Medulla oblongata (tissue), 1 donor: ENCODE results near the gene LRRC27.
A peak's percentile ranks its signal among the peaks of the same experiment; 100 is the strongest.

Source experiments
- DNase-seq: peaks from one replicate; pipeline ENCODE4 v3.0.0-alpha.2; 2015; ENCODE audit errors: extremely low spot score

Gene LRRC27

DNA sequence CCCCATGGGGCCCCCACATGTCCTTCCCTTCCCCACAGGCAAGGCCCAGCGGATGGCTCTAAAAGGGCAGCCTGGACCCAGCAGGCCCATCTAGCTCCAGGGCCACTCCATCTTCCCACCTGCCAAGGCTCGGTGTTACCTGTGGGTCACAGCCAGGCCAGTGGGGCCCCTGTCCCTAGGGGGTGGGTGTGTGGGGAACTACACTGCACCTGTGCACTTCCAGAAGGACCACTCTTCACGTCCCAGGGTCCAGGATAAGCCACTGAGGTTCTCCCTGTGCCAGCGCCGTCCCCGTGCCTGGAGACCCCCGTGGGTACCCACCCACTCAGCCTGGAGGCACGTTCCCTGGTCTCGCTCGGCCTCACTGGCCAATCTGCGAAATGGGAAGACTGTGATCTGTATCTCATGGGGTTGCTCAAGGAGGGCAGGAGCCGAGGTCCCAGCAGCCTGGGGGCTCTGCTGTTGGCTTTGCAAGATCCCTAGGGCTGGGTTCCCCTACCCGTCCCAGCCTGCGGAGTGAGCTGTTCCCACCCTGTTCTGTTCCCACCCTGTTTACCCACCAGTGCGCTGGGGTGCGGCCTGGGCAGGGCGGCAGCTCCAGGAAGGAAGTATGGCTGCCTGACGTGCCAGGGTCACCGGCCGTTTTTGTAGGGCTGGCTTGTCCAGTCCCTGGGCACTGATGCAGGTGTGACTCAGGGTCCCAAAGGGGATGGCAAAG lies 69.6 kb downstream of the LRRC27 start:
- no peak for DNase-seq

DNA sequence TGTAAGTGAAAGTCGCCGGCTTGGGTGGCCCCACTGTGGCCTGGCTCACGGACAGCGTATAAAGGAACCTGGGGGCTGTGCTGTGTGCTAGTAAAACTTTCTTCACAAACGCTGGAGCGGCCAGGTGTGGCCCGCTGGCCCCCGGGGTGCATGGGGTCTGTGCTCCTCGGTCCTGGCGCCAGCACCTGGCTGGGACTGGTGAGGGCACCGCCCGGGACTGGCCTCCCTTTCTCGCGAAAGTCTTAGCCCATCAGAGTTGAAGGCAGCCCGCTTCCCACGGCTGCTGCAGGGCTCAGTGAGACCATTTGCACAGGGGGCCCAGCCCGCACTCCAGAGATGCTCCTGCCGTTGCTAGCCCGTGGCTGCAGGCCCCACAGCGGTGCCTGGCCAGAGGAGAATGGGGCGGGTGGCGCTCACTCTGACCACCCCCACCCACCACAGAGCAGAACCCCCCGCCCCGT lies 70.8 kb downstream of the LRRC27 start:
- DNase-seq = no peak

DNA sequence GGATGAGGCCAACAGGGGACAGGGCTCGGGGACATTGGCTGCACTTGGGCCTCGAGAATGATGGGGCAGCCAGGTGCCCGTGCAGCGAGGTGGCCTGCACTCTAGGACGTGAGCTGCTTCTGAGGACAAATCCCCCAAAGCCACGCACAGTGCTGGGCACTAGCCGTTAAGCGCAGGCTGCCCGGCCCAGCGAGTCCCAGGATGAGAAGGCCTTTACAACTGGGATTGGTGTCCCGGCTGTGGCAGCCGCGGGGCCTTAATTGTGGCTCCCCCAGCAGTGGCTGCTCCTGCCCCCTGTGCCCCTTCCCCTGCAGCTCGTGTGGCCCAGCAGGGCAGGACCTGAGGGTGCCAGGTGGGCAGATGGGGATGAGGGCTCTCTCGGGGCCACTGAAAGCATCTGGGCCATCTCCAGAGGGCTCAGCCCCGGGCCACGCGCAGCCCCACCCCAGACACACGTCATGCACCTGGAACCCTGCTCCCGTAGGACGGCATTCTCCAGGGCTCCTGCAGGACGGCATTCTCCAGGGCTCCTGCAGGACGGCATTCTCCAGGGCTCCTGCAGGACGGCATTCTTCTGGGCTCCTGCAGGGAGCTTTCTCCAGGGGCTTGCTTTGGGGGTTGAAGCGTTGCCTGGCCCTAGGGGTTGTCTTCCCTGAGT lies 71.6 kb downstream of the LRRC27 start:
- no peak for DNase-seq

DNA sequence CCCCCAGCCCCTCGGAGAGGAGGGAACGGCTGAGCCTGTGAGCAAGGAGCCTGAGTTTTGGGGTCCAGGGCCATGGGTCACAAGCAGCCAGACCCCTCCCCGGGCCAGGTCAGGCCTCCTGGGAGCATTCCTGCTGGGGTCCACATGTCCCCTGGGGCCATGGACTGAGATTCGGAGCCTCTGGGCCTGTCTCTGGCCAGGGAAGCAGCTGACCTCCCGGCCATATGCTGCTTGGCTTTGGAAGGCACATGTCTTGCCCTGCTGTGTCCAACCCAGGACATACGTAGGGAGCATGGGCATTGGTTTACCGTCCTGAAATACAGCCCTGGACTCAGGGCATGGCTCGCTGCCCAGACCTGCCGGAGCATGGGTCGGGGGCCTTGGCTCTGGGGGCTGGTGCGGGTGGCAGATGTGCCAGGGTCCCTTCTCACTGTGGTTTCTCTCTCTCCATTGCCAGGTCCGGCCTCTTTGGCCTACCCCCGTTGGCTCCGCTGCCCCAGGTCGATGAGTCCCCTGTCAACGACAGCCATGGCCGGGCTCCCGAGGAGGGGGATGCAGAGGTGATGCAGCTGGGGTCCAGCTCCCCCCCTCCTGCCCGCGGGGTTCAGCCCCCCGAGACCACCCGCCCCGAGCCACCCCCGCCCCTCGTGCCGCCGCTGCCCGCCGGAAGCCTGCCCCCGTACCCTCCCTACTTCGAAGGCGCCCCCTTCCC lies 72.3 kb downstream of the LRRC27 start:
- no peak for DNase-seq

DNA sequence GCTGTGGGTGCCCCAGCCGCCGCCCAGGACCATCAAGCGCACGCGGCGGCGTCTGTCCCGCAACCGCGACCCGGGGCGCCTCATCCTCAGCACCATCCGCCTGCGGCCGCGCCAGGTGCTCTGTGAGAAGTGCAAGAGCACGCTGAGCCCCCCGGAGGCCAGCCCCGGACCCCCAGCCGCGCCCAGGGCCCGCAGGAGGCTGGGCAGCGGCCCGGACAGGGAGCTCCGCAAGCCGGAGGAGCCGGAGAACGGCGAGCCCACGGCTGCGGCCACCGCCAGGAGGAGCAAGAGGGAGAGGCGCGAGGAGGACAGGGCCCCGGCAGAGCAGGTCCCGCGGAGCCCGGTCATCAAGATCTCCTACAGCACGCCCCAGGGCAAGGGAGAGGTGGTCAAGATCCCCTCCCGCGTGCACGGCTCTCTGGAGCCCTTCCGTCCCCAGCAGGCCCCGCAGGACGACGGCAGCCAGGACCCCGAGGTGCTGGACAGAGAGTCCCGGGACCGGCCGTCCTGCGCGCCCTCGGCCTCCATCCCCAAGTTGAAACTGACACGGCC lies 73.0 kb downstream of the LRRC27 start:
- DNase-seq = no peak

DNA sequence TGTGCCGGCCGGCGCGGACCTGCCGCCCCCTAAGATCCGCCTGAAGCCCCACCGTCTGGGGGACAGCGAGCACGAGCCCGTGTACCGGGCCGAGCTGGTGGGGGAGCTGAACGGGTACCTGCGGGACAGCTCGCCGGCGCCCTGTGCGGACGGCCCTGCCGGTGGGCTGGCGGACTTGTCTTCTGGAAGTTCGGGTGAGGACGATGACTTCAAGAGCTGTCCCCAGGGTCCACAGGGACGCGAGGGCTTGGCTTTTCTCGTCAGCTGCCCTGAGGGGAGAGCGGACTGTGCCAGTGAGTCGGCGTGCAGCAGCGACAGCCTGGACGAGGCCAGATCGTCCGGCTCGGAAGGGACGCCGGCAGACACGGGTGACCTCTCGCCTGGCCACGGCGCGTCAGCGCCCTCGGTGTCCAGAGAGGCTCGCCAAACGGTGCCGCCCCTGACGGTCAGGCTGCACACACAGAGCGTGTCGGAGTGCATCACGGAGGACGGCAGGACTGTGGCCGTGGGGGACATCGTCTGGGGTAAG lies 73.5 kb downstream of the LRRC27 start:
- no peak for DNase-seq

DNA sequence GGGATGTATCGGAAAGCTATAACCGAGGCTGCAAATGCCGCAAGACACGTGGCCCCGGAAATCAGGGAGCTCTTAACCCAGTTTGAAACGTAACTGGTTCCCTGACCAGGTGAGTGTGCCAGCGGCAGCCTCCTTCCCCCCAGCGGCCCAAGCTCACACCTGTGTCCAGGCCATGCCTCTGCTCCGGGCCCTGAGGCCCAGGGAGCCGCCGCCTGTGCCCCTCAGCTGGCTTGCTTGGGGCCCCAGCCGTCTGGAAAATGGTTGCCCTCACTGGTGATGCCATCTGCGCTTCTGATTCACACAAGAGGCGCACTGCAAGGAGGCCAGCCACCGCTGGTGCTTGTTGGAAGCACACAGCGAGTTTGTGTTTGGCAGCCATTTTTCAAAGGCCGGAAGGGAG lies 74.2 kb downstream of the LRRC27 start:
- no peak for DNase-seq

DNA sequence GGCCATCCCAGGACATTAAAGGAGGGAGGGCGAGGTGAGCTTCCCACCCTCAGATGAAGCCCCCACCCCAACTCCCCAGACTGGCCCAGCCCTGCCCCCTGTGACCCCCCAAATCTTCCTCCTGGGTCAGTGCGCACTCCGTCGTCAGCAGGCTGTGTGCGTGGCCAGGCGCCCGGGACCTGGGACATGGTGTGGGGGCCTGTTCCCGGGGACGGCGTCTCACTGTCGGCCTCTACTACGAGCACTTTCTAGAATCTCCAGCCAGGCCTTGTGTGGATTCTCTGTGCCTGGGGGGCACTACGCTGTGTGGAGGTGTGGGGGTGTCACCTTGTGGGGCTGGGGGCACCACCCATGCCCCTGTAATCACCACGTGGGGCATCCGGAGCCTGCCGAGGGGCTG lies 74.8 kb downstream of the LRRC27 start:
- DNase-seq = no peak

DNA sequence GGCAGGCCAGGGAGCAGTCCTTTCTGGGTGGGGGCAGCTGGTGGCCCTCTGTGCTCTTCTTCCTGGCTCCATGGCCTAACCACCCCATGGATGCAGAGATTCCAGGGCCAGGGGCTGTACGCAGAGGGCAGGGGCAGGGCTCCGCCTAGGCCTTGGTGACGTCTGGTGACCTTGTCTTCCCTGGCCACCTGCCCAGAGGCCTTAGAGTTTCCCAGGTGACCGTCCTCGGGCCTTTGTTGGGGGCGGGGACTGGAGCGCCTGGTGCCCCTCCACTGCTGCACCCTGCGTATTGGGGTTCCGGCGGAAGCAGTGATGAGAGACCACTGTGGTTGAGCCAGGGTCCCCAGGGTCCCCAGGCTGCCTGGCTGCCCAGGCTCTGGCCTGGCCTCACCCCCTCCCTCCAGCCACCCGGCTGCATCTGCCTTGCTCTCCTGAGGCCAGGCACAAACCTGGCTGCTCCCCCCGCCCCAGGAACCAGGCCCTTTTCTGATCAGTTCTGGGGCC lies 75.3 kb downstream of the LRRC27 start:
- no peak for DNase-seq

DNA sequence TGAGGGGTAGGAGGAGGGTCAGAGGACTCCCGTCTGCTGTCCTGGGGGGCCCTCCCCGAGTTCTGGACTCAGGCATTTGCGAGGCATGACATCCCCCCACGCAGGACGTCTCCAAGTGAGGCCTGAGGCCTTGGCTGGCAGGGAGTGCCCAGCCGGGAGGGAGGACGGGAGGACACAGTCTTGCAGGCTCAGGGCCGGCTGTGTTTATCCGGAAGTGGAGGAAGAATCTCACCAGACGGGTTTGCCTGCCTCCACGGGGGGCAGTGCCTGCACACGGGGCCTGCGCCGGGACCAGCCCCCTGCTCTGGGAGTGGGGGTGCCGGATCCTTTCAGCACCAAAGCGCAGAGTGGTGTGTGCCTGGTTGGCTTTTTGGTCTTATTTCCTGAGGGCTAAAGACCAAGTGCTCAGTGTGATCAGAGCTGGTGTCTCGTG lies 75.9 kb downstream of the LRRC27 start:
- peak; percentile 54 for DNase-seq

DNA sequence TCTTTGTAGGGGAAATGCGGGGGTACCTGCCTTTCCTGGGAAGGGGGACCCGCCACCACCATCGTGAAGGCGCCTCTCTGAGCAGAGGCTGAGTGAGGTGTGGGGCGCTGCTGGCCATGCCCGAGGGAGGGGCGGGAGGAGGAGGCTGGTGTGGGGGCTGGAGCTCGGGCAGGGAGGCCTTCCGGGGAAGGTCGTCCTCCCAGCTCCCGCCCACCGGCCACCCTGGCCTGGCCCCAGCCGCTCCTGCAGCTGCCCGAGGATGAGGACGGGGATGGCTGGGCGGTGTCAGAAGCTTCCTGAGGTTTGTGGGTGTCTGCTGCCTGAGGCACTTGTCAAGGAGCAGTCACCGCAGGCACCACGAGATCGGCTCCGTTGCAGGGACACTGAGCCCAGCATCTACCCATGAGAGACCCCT lies 76.4 kb downstream of the LRRC27 start:
- peak; percentile 11 for DNase-seq

DNA sequence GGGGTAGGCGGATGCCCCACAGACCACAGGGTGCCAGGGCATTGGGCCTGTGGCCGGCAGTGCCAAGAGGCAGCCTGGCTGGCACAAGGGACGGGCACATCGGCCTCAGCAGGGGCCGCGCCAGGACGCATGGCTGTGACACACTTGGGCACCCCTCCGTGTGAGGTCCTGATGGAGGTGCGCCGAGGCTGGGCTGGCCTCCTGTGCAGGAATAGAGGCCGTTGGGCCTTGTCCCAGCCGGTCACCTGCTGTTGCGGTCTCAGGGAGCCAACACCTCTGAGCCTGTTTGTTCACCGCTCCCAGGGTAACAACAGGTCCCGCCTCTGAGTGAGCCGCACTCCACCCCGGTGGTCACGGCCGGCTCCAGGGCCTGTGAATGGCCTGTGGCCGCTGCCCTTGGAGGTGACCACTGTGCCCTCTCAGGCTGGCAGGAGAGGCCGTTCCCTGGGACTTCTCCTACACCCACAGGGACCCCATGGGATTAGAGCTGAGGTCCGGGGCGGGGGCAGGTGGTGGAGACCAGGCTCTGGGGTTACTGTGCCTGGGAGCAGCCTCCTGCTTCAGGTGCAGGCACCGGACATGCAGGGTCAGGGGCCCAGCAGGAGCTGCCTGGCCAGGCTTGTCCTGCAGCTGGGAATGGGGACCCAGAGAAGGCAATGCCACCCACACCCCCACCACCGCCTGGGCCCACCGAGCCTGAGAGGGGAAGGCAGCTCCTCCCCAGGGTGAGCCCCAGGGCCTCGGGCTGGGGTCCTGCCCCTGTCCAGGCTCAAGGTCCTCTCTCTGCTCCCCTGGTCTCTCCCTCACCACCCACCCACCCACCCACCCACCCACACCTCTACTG lies 77.1 kb downstream of the LRRC27 start:
- peak; percentile 10 for DNase-seq

DNA sequence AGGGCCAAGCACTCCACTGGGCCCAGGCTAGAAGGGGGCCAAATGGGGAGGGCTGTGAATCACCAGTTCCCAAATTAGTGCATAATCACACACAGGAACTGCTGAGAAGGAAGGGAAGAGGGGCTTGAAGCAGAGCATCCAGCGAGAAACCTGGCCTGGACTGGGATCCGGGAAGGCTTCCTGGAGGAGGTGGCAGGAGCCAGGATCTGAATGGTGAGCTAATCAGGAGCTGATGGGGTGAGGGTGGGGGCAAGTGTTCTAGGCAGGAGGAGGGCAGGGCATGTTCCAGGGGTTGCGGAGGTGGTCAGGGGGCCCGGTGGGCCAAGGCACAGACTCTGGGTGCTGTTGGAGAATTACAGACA lies 77.7 kb downstream of the LRRC27 start:
- DNase-seq = no peak

DNA sequence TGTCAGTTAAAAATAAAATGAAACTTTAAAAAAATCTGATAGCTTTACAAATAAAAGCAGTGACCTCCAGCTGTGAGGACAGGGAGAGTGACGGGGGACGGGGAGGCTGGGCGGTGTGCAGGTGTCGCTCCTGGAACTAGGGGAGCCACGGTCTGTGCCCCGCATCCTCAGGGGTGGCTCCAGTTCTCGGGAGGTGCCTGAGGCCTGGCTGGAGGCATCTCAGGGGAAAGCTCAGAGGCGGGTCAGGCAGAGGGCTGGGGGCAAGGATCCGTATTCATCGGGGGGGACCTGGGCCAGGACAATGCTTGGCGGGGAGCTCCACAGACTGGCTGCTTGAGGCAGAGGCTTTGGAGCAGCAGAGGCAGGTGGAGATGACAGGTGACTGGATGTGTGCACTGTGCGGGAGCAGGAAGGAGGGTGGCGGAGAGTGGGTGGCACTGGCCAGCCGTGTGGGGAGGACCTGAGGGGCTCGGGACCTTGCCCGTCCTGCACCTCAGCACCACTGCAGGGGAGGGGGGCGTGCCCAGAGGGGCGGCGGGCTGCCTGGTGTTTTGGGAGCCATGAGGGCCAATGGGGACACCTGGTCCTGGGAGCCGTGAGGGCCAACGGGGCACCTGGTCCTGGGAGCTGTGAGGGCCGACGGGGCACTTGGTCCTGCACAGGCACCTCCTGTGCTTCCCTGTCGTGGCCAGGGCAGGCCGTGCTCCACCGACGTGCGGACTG lies 78.2 kb downstream of the LRRC27 start:
- DNase-seq = no peak

DNA sequence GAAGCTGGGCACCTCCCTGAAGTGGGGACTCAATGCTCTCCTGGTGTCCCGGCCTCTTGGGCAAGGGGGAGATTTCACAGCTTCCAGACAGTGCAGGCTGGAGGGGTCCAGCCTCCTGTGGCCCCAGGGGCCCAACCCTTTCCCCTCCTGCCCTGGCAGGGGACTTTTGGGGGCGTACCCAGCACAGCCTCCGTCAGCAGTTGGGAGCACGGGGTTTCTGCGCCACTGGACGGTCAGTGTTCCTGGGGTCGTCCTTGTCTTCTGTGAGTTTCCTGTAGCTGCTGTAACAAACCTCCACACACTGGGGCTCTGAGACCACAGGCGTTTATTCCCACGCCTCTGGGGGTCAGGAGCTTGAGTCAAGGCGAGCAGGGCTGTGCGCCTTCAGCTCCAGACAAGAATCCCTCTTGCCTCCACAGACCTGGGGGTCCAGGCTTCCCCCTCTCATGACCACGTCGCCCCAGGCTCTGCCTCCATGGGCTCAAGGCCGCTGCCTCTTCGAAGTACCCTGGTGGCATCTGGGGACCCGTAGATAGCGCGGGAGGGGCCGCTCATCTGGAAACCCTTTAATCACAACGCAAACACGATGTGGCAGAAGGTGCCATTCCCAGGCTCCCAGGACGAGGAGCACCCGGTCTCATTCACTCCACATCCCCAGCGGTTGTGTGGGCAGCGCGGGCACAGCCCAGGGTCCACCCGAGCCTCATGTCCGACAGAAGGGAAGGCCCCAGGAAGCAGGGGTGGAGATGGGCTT lies 79.0 kb downstream of the LRRC27 start:
- DNase-seq = no peak

DNA sequence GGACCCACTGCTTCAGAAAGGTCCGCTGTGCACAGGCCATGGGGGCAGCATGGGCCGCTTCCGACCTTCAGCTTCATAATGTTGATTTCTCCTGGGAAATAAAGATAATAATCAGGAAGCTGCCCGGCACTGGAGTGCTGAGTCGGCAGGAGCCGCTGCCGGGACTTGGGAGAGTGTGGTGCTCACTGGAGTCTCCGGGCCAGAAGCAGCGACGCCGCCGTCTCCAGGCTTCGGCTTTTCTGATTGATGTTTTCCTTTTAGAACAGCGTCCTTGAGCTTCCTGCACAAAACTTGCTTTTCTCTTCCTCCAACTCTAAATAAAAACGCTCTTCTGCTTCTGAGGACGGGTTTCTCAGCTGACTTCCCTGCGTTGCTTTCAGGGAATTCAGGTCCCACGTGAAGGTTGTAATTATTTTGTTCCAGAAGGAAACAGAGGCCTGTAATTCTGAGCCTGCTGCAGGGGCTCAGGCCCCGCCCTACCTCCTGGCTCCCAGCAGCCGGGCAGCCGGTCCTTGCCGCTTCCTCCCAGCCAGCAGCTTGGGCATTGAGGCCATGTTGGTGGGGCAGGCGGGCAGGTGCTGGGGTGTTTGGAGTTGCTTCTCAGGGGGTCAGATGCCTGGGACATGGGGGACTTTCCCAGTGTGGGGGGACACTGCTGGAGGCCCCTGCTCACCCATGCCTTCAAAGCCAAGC lies 79.7 kb downstream of the LRRC27 start:
- DNase-seq = peak; percentile 37

DNA sequence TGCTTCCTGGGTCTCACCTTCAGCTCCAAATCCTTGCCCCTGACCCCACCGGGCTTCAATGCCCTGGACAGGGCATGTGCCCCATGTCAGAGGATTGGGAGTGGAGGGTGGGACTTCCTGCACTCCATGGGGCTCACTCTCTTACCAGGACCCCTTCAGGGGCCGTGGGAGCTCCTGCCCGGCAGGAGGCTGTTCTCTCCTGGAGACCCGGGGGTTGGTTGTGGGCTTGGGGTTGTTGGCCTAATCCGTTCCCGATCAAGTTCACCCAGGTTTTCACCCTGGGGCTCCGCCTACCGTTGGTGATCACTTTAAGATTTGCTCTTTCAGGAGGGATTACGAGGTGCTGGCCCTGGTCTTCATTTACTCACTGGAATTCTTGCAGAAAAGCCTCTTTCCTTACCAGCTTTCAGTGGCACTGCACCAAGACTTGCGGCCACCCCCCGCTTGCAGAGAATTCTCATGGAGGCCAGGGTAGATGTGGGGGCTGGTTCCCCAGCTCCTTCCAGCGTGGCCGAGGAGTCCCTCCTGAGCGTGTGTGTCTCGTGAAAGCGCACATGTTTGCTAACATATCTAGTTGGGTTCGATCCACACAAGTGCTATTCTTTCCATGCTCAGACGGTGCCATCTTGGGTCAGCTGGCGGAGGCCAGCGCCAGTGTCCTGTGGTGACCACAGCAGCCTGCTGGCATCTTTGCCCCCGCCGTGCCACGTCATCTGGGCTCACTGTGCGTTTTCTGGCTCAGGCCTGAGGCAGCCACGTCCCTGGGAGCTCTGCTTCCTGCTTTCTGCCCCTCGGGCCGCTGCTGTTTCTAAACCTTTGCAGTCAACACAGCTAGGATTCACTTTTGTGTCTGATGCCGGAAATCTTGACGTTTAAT lies 80.6 kb downstream of the LRRC27 start:
- peak; percentile 22 for DNase-seq
